GM18507 (cell line): ENCODE measurements around the gene CDH6.

Source experiments
- DNase-seq: peaks from one replicate; pipeline ENCODE4 v3.0.0; 2011; ENCODE audit warnings: low read depth; ENCODE audit not compliant: insufficient read length; ENCODE audit errors: extremely low spot score
- FAIRE-seq: peaks from 2 replicates; lab custom pipeline; 2011; peaks lifted over from hg19 to GRCh38; lab: Jason Lieb, UNC

The CDH6 gene

GRCh38 chr5:31236339-31236738, 42.9 kb downstream of the CDH6 start:
- FAIRE-seq (peak; percentile 12), DNase-seq (no peak)

- FAIRE-seq: no peak
These were observed 43.7 kb downstream of the CDH6 start for GRCh38 chr5:31237174-31237573.

GRCh38 chr5:31238497-31238896, 45.0 kb downstream of the CDH6 start:
- FAIRE-seq: no peak
- DNase-seq: no peak

More at GRCh38 chr5:31237174-31237573, 43.7 kb downstream of the CDH6 start:
- DNase-seq: no peak

GRCh38 chr5:31244921-31245320, 51.4 kb downstream of the CDH6 start:
- DNase-seq: no peak
- FAIRE-seq: no peak

GRCh38 chr5:31247381-31247780, 53.9 kb downstream of the CDH6 start:
- FAIRE-seq (no peak), DNase-seq (no peak)

GRCh38 chr5:31250201-31250600, 56.7 kb downstream of the CDH6 start:
- DNase-seq (no peak), FAIRE-seq (no peak)

GRCh38 chr5:31251032-31251431, 57.5 kb downstream of the CDH6 start:
- DNase-seq: no peak

GRCh38 chr5:31255041-31255440, 61.6 kb downstream of the CDH6 start:
- FAIRE-seq (no peak), DNase-seq (no peak)

More at GRCh38 chr5:31251032-31251431, 57.5 kb downstream of the CDH6 start:
- no peak for FAIRE-seq

GRCh38 chr5:31268256-31268655, 74.8 kb downstream of the CDH6 start:
- FAIRE-seq (no peak), DNase-seq (no peak)

GRCh38 chr5:31268686-31269085, 75.2 kb downstream of the CDH6 start:
- FAIRE-seq: no peak

GRCh38 chr5:31269259-31269658, 75.8 kb downstream of the CDH6 start:
- FAIRE-seq: no peak
- no peak for DNase-seq

More at GRCh38 chr5:31268686-31269085, 75.2 kb downstream of the CDH6 start:
- DNase-seq: no peak

GRCh38 chr5:31270396-31270795, 76.9 kb downstream of the CDH6 start:
- no peak for DNase-seq
- FAIRE-seq: no peak

GRCh38 chr5:31271567-31271966, 78.1 kb downstream of the CDH6 start:
- no peak for DNase-seq
- no peak for FAIRE-seq

- no peak for FAIRE-seq
- no peak for DNase-seq
These were observed 79.7 kb downstream of the CDH6 start for GRCh38 chr5:31273161-31273560.

- DNase-seq (peak; percentile 2), FAIRE-seq (peak; percentile 44)
These were observed 80.3 kb downstream of the CDH6 start for GRCh38 chr5:31273631-31274378.

GRCh38 chr5:31280210-31280609, 86.7 kb downstream of the CDH6 start:
- FAIRE-seq: no peak
- no peak for DNase-seq

GRCh38 chr5:31283326-31283725, 89.8 kb downstream of the CDH6 start:
- no peak for FAIRE-seq
- DNase-seq: no peak

GRCh38 chr5:31285025-31285424, 91.5 kb downstream of the CDH6 start:
- FAIRE-seq (no peak), DNase-seq (no peak)

GRCh38 chr5:31287985-31288384, 94.5 kb downstream of the CDH6 start:
- FAIRE-seq (no peak), DNase-seq (no peak)

GRCh38 chr5:31289429-31289828, 95.9 kb downstream of the CDH6 start:
- DNase-seq (no peak), FAIRE-seq (no peak)

- FAIRE-seq (no peak), DNase-seq (no peak)
These were observed 97.9 kb downstream of the CDH6 start for GRCh38 chr5:31291323-31291854.
